Subcutaneous adipose tissue (tissue), 4 donors: ENCODE results near the gene CDK2AP2. TPM values are rescaled to one million over a fixed set of nuclear protein-coding genes. Genes with fewer than 3 reads are reported as not detected.

Experiments
- total RNA-seq, 4 donors: library from RNA; depleted of rRNA; stranded (reverse); fragments of >200 nt; gene quantifications; one replicate each; pipeline ENCODE4 v1.1.0, GENCODE V29; 2016
- TF ChIP-seq, protein P1 (sequence below): fragments of 450-650 bp; IDR thresholded peaks from one replicate; pipeline ENCODE4 v1.5.1; 2016; ENCODE audit warnings: low read depth, mild to moderate bottlenecking, control low read depth, antibody characterized with exemption, moderate library complexity

The CDK2AP2 gene
- total RNA-seq, 4 donors from 2014 or later, result 21.2 to 33.2 (median 23.5) TPM

DNA sequence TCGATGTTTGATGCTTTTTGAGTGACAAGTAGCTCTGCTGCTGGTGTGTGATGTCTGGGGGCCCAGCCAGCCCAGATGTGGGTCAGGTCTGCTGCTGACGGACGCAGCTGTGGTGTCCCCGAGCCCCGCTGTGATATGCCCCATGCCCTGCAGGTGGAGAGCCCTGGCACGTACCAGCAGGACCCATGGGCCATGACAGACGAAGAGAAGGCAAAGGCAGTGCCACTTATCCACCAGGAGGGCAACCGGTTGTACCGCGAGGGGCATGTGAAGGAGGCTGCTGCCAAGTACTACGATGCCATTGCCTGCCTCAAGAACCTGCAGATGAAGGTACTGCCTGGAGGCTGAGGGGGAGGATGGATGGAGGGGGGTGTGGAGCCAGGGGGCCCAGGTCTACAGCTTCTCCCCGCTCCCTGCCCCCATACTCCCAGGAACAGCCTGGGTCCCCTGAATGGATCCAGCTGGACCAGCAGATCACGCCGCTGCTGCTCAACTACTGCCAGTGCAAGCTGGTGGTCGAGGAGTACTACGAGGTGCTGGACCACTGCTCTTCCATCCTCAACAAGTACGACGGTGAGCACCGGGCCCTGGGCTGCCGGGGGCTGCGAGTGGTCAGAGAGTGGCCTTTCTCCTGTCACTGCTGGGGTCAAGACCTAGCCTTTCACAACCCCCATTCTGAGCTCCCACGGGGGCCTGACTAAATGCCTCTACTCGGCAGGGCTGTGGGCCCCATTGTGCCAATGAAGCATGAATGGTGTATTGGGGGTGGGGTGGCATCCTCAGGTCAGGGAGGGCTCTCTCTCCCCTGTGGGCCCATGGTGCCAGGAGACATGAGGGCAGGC is 17.9 kb downstream of the CDK2AP2 start:
- TF ChIP-seq, protein P1, sequence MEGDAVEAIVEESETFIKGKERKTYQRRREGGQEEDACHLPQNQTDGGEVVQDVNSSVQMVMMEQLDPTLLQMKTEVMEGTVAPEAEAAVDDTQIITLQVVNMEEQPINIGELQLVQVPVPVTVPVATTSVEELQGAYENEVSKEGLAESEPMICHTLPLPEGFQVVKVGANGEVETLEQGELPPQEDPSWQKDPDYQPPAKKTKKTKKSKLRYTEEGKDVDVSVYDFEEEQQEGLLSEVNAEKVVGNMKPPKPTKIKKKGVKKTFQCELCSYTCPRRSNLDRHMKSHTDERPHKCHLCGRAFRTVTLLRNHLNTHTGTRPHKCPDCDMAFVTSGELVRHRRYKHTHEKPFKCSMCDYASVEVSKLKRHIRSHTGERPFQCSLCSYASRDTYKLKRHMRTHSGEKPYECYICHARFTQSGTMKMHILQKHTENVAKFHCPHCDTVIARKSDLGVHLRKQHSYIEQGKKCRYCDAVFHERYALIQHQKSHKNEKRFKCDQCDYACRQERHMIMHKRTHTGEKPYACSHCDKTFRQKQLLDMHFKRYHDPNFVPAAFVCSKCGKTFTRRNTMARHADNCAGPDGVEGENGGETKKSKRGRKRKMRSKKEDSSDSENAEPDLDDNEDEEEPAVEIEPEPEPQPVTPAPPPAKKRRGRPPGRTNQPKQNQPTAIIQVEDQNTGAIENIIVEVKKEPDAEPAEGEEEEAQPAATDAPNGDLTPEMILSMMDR, result no peak

DNA sequence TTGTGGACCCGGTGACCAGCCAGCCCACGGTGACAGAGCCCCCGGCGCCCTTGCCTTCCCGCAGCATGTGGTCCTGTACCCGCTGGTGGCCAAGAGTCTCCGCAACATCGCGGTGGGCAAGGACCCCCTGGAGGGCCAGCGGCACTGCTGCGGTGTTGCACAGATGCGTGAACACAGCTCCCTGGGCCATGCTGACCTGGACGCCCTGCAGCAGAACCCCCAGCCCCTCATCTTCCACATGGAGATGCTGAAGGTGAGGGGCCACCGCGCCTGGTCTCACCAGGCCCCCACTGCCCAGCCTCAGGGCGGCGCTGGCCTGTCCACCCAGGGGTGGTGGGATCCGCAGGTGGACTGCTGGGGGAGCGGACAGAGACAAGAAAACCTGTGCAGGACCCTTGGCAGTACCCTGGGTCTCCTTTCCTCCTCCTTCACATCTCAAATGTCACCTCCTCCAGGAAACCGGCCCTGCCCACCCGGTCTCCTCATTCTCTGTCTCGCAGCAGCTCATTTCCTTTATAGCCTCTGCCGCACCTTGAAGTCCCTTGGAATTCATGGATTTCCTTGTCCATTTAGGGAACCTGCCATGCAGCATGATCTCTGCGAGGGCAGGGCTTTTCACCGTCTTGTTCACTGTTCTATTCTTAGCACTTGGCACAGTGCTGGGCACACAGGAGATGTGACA is 18.6 kb downstream of the CDK2AP2 start:
- TF ChIP-seq, protein P1, result no peak

DNA sequence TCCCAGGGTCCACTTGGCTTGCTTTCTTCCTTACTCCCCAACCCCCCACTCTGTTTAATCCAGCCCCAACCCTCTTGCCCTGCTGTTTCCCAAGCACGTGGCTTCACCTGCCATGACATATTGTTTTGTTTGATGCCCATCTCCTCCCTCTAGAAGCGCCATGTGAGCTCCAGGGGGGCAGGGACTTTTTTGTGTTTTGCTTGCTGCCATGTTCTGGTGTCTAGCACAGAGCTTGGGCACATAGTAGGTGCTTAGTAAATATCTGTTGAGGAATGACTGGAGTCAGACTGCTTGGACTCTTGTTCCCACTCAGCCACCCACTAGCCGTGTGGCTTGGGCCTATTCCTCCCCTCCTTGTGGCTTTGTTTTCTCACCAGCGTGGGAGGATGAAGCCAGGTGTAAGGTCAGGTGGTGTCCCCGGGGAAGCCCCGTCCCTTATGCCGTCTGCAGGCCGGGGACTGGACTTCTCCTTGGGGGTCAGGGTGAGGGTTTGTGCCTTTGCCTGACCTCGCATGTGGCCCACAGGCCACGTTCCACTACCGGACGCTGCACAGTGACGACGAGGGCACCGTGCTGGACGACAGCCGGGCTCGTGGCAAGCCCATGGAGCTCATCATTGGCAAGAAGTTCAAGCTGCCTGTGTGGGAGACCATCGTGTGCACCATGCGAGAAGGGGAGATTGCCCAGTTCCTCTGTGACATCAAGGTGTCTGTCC is 21.3 kb downstream of the CDK2AP2 start:
- TF ChIP-seq, protein P1, result no peak

DNA sequence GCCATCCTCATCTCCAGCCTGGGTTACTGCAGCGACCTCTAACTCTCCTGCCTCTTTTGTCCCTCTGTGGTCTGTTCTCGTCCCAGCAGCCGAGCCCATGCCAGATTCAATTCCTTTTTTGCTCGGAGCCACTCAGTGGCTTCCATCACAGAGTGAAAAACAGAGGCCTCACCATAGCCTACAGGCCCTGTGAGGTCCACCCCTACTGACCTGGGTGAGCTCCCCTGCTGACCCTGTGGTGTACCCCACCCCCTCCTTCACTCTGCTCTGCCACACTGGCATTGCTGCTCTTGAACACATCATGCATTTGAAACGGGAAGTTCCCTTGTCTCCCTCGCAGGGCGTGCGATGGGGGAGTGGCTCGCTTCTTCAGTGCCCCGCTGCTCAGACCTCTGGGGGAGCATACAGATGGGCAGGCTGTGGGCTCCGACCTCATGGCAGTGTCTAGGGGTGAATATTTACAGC is 23.1 kb downstream of the CDK2AP2 start:
- TF ChIP-seq, protein P1, result no peak

DNA sequence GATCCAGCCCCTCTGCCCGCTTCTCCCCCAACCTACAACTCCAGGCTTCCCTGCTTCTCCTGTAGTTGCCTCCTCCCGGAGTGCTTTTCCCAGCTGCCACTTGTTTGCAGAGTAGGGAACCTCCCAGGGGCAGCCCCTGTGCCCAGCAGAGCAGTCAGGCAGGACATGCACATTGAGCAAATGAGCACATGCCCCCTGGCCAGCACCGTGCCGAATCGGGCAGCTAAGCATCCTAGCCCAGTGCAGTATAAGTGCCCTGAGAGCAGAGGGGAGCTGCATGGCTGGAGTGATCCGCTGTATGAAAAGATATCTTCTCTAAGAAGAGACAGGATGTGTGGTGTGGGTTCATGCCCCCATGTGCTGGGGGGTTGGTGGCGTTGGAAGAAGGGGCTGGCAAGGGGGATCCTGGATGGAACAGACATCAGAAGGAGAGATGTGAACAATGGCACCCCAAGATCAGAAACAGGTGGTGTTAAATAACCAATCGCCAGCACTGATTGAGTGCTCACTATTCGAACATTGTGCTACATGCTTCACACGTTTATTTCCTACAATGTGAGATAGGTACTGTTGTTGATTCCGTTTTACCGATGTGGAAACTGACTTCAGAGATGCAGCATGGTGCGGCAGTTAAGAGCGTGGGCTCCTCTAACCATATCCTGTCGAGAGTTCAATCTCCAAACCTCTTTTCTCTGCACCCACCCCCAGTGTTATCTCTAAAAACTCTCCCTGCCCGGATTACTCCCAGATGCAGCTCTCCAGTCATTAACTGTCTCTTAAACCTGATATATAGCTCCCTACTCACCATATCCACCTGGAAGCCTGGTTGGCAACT is 23.9 kb downstream of the CDK2AP2 start:
- TF ChIP-seq, protein P1, result no peak

DNA sequence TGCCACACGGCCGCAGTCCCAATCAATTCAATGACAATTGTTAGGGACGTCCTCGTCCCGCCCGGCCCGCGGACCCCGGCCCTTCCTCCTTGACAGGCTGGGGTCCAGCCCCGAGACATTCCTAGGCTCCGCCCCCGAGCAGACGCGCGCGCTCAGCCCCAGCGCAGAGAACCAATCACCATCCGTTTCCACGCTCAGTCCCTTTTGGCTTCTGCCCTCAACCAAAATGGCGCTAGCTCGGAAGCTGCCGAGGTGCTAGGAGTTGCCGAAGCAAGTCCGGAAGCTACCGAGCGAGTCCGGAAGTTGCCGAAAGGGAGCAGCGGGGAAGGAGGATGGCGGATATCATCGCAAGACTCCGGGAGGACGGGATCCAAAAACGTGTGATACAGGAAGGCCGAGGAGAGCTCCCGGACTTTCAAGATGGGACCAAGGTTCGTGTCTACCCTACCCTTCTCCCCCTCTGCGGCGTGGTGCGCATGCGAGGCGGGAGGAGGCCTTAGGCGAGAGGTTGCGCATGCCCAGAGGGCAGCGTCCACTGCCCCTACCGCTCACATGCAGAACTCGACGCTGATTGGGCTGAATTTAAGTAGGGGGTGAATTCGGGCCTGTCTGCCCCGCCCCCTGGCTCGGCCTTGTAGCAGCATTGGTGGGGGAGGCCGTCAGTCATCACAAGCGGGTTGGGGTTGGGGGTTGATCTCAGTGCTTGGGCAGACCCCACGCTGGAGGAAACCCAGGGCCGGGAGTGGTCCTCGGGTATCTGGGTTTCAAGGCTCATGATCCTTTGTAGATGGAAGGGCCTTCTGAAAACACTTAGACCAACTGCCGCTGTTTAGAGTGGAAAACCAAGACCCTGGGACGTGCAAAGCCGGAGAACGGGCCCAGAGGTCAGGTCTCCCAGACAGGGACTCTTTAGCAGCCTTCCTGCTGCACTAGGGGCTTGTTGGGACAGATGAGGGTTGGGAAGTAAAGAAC is 24.8 kb downstream of the CDK2AP2 start, which contains the start of gene AIP:
TSS of gene AIP (plus strand) at position 200 of the 972 bp plus-strand sequence. CDS start at position 333, 133 bp downstream.
- TF ChIP-seq, protein P1, result no peak
